K562 (cell line): ENCODE results near the gene LRRK1. TPM values are rescaled to one million over a fixed set of nuclear protein-coding genes. Genes with fewer than 3 reads are reported as not detected.

Experiments
- ATAC-seq: fragments of 200-7000 bp; cut with Tn5 transposase; 3 replicates; pipeline ENCODE4 v1.9.1; 2020; ENCODE audit warnings: moderate library complexity
- BruUV-seq: library from RNA; stranded (reverse); fragments of 400-500 nt; replicated peaks from 2 replicates; lab custom pipeline; 2021; lab: Mats Ljungman, UMichigan
- CTCF ChIA-PET: fragments of 300-600 bp; formaldehyde crosslinking; extraction: SDS; loops from one replicate; lab custom pipeline; 2021; ENCODE audit warnings: low intra/inter-chr PET ratio; lab: Yijun Ruan, JAX
- POLR2A ChIA-PET: fragments of 300-600, 350-650 bp; sonication (Branson Sonifier 250); formaldehyde crosslinking; extraction: SDS; loops from one replicate; lab custom pipeline; 2021; ENCODE audit warnings: antibody characterized with exemption, inconsistent platforms; lab: Yijun Ruan, JAX
- DNase-seq, 4 experiments: peaks; one replicate each; pipeline versions ENCODE4 v3.0.0 to v3.0.0-alpha.2; 2011 to 2018; ENCODE audit warnings: low spot score in 3 of 4, mixed read lengths in 3 of 4; ENCODE audit errors: extremely low read depth in 1 of 4
- FAIRE-seq: peaks from 2 replicates; lab custom pipeline; 2011; peaks lifted over from hg19 to GRCh38; lab: Jason Lieb, UNC
- H2AFZ ChIP-seq: 2 replicates; pipeline ENCODE4 v1.6.0; 2011; ENCODE audit warnings: low read depth, low read length, control low read depth, inconsistent platforms
- H3K27ac ChIP-seq: fragments of 200-600 bp; 3 replicates; pipeline ENCODE4 v1.8.0; 2011; ENCODE audit warnings: low read depth, mild to moderate bottlenecking, control low read depth, inconsistent platforms, low read length, moderate library complexity, mixed read lengths; ENCODE audit errors: extremely low read depth
- H3K27me3 ChIP-seq, 2 experiments: fragments of 300-600 bp in 1 of 2; 2 replicates in 1 of 2; 3 replicates in 1 of 2; pipeline versions ENCODE4 v1.6.0 to v1.8.0; 2011; ENCODE audit warnings: inconsistent platforms in 2 of 2, low read length in 2 of 2, mild to moderate bottlenecking in 1 of 2, mixed read lengths in 1 of 2, moderate library complexity in 1 of 2; ENCODE audit not compliant: control insufficient read depth in 2 of 2, insufficient read depth in 2 of 2
- H3K36me3 ChIP-seq: fragments of 300-600 bp; 3 replicates; pipeline ENCODE4 v1.8.0; 2011; ENCODE audit warnings: mild to moderate bottlenecking, low read length, inconsistent platforms; ENCODE audit not compliant: control insufficient read depth, insufficient read depth
- H3K4me1 ChIP-seq, 2 experiments: fragments of 200-600 bp in 1 of 2; replicated peaks in 1 of 2; 2 replicates in 1 of 2; 3 replicates in 1 of 2; pipeline versions ENCODE4 v1.5.1 to v1.8.0; 2011; ENCODE audit warnings: inconsistent platforms in 2 of 2, low read length in 2 of 2, mild to moderate bottlenecking in 1 of 2, mixed read lengths in 1 of 2, moderate library complexity in 1 of 2; ENCODE audit not compliant: control insufficient read depth in 2 of 2, insufficient read depth in 2 of 2
- H3K4me2 ChIP-seq: 2 replicates; pipeline ENCODE4 v1.6.1; 2011; ENCODE audit warnings: low read length, control low read depth, inconsistent platforms, mixed read lengths; ENCODE audit not compliant: insufficient read depth
- H3K4me3 ChIP-seq: fragments of 200-600 bp; sonication (generic), shearing (Covaris generic); 2 replicates; pipeline ENCODE4 v1.5.1; 2016; ENCODE audit warnings: control low read depth, inconsistent platforms
- H3K79me2 ChIP-seq: fragments of 200-600 bp; 3 replicates; pipeline ENCODE4 v1.8.0; 2011; ENCODE audit warnings: low read length, inconsistent platforms; ENCODE audit not compliant: control insufficient read depth, insufficient read depth
- H3K9ac ChIP-seq, 2 experiments: 2 replicates each; pipeline versions ENCODE4 v1.6.0 to v1.6.1; 2011; ENCODE audit warnings: low read depth in 2 of 2, low read length in 2 of 2, control low read depth in 1 of 2, inconsistent platforms in 1 of 2, mild to moderate bottlenecking in 1 of 2, mixed read lengths in 1 of 2; ENCODE audit not compliant: insufficient read depth in 1 of 2
- H3K9me1 ChIP-seq: one replicate; pipeline ENCODE4 v1.6.0; 2011; ENCODE audit warnings: inconsistent platforms, mild to moderate bottlenecking, low read length, moderate library complexity; ENCODE audit not compliant: control insufficient read depth, insufficient read depth
- H3K9me3 ChIP-seq: replicated peaks from 2 replicates; pipeline ENCODE4 v1.5.1; 2011; ENCODE audit warnings: low read depth, low read length, inconsistent platforms; ENCODE audit not compliant: control insufficient read depth, insufficient read depth
- H4K20me1 ChIP-seq: replicated peaks from 2 replicates; pipeline ENCODE4 v1.6.1; 2011; ENCODE audit warnings: low read length, inconsistent platforms, mixed read lengths; ENCODE audit not compliant: control insufficient read depth, insufficient read depth
- SPI1 ChIP-seq: IDR thresholded peaks from 2 replicates; pipeline ENCODE4 v1.6.1; 2011; ENCODE audit warnings: low read depth, low read length, control low read depth, borderline replicate concordance
- ZFP36 ChIP-seq: fragments of 150-350 bp; IDR thresholded peaks from 2 replicates; pipeline ENCODE4 v1.6.1; 2018; ENCODE audit warnings: low read length, low read depth; ENCODE audit not compliant: partially characterized antibody
- WGBS: fragments of 100-300 bp; shearing (Covaris generic); methylation state at CpG from one replicate; pipeline ENCODE4 v1.1.6; 2016; ENCODE audit warnings: low coverage, mixed read lengths; ENCODE audit not compliant: insufficient coverage; ENCODE audit errors: missing lambda C conversion rate; 5-methylcytosine and 5-hydroxymethylcytosine counted together
- in situ Hi-C: fragments of 300-500 bp; cut with MboI; formaldehyde crosslinking; loops from 4 replicates; pipeline ENCODE4 v1.15.0; 2018; ENCODE audit warnings: inconsistent platforms, mixed read lengths
- intact Hi-C: fragments of 100-400 bp; cut with micrococcal nuclease; formaldehyde crosslinking; loops from 2 replicates; pipeline ENCODE4 v1.14.2; 2022
- polyA plus RNA-seq, 8 experiments: library from polyadenylated mRNA; depleted of rRNA in 4 of 8; stranded (reverse) in 5 of 8; unstranded in 3 of 8; fragments of >200 nt; fragmentation: Nextera tagmentation in 2 of 8; fragmentation: Illumina TruSeq in 1 of 8; extraction: Ambion mirVana in 2 of 8; extraction: Trizol in 1 of 8; gene quantifications; 2 replicates each; pipeline versions ENCODE4 v1.2.1 to v1.2.3, GENCODE V29; 2011 to 2014; ENCODE audit warnings: inconsistent platforms in 1 of 8, missing spikeins in 1 of 8
- total RNA-seq, 7 experiments: library from RNA; depleted of rRNA in 6 of 7; stranded (reverse); fragments of >200 nt in 6 of 7; fragmentation: Illumina TruSeq in 2 of 7; extraction: Trizol in 2 of 7; gene quantifications; 2 replicates each; pipeline versions ENCODE4 v1.2.1 to v1.2.3, GENCODE V29; 2011 to 2021; ENCODE audit warnings: low replicate concordance in 1 of 7

Gene LRRK1
- total and polyA plus RNA-seq, 9 of the 15 experiments (the other 6 are each of a cell fraction or from before 2014, with no cell fraction given): 0.01 to 1.5 (median 0.11) TPM

DNA sequence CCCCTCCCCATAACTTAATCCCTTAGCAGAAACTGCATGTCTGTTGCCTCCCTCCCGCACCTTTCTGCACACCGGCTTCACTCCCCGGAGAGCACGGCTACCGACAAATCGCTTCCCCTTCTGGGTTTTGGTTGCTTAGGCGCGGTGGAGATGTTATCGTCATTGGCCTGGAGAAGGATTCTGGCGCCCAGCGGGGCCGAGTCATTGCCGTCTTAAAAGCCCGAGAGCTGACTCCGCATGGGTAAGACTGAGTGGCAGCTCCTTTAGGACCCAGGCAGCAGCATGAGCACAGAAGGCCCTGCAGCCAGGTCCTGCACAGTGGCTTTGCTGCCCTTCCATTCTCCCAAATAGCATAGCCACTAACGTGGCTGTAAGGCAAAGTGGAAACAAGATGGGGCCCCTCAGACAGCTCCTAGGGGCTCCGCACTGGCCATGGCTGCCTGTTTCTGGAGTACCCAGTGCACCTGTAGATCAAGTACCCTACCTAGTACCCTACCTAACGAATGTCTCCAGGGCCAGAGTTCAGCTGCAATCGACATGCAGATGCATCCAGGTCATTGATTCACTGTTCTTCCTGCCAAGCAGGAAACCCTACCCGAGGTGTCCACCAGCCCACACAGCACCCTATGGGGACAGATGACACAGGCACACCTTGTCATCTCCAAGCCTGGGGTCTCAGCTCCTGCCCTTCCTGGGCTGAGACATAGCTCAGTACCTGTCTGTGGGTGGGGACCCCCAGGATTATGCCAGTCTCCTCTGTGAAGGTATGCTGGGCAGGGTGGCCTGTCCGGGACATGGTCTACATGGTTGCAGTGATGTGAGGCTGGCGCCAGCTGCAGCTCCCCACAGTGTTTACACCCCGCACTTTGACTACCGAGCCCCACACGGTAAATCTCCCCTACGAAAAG, 147.6 kb downstream of the LRRK1 start:
- ATAC-seq (no peak; the same call in 2 of the 3 replicates), DNase-seq (peak in 2 of 4 experiments; percentile 45 to 47), FAIRE-seq (no peak)
- Histone ChIP-seq H3K9ac (peak overlapping the region in 1 of 2 experiments; percentile 20; a peak in 1 of 4 replicates), H3K36me3 (no peaks in the 10 kb centered on the region), H3K4me3 (no peak overlapping the region), H3K27me3 (peaks cover 55 to 88% of the 10 kb centered on the region in 2 experiments), H3K9me1 (no peaks in the 10 kb centered on the region), H3K4me2 (no peak overlapping the region), H4K20me1 (peaks cover 16% of the 10 kb centered on the region; the same call in 1 of the 2 replicates)
- in situ Hi-C loops: no loop called here
- BruUV-seq: no TSS peak
- POLR2A ChIA-PET: interaction anchor here (0.6 to 1.2 kb wide), 3 partner anchors 20 to 53 kb away, joined by 3 to 4 read pairs (median 3); no protein-coding TSS in a partner anchor
- CTCF ChIA-PET: no interaction called here
- TF ChIP-seq ZFP36 (no peak), SPI1 (0 out of 2 replicates have a peak, but pooled peaks have one; percentile 4)
- TF ChIP-seq, all 486 proteins: peak for 1
- WGBS: 8% methylated on average over 26 of the region's 26 CpGs
- intact Hi-C loops: no loop called here
- Histone ChIP-seq H3K9me3 (no peaks in the 10 kb centered on the region), H3K4me1 (no peaks in the 10 kb centered on the region; a peak in 2 of 5 replicates), H2AFZ (no peak overlapping the region), H3K27ac (no peak overlapping the region), H3K79me2 (no peaks in the 10 kb centered on the region)
